Left cardiac atrium (tissue), 4 donors: ENCODE data around the gene APCDD1L. TPM values are rescaled to one million over a fixed set of nuclear protein-coding genes. Genes with fewer than 3 reads are reported as not detected.

ENCODE experiments used
- ATAC-seq, 2 donors: fragments of 200-7000 bp; cut with Tn5 transposase; one replicate each; pipeline ENCODE4 v1.9.1; 2020; ENCODE audit warnings: mild to moderate bottlenecking in 2 of 2, moderate library complexity in 2 of 2
- DNase-seq: peaks from one replicate; pipeline ENCODE4 v3.0.0-alpha.2; 2020
- intact Hi-C, 2 donors: fragments of 100-400 bp; cut with DNase I; formaldehyde crosslinking; loops; one replicate each; pipeline versions ENCODE4 v1.14.1 to v1.15.1; 2022 to 2023
- long read RNA-seq: library from polyadenylated mRNA; unstranded; transcript quantifications from one replicate; pipeline ENCODE4 v2.0.0, GENCODE V29; 2021
- total RNA-seq, 2 donors: library from RNA; stranded (reverse); fragmentation: NEBNext Ultra II Directional; extraction: Animal tissue kit (Norgen Biotek cat#: 25700); gene quantifications; one replicate each; pipeline ENCODE4 v1.2.1, GENCODE V29; 2021
- donor health status: DM: no; HTN: yes; CAD: no.
- donor health status: DM: no; HTN: yes; CAD: no; lungs with severe emphysema.
- donor health status: DM: yes; HTN: yes; CAD: no.
- donor health status: Dilated cardiomyopathy.

The APCDD1L gene
- 1 to 10 TPM in 1 of 2 donors, under 1 TPM in 1; 0.44 to 1.3 TPM for total RNA-seq
- long read RNA-seq, partial matches to known transcripts: 0 of 1 reads
- long read RNA-seq, other reads (novel, unspliced or antisense): 1 of 1 reads

- ATAC-seq: peak in 1 of 2 donors; percentile 52
- intact Hi-C loops: no loop called here
- peak; percentile 39 for DNase-seq
Measured at GRCh38 chr20:58515233-58516212, at the start of gene APCDD1L. Gene APCDD1L, minus strand, starts transcription at chr20:58515399. Its CDS starts 692 bp downstream, at chr20:58514707.

DNA sequence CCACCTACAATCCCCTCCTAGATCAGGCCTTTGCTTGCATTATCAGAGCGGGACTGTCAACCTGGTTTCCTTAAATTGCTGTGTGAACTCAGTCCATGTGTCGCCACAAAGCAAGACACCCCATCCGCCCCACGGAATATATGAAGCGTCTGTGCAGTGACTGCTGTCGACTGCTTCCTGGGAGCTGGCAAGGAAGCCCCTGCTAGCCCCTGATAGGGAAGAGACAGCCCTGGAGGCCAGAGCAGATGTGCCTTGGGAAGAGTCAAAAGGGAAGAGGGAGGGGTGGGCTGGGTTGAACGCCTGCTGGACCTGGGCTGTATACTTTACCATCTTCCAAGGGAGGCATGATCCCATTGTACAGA lies 44.1 kb upstream of the APCDD1L start:
- intact Hi-C loops: no loop called here
- DNase-seq: no peak

DNA sequence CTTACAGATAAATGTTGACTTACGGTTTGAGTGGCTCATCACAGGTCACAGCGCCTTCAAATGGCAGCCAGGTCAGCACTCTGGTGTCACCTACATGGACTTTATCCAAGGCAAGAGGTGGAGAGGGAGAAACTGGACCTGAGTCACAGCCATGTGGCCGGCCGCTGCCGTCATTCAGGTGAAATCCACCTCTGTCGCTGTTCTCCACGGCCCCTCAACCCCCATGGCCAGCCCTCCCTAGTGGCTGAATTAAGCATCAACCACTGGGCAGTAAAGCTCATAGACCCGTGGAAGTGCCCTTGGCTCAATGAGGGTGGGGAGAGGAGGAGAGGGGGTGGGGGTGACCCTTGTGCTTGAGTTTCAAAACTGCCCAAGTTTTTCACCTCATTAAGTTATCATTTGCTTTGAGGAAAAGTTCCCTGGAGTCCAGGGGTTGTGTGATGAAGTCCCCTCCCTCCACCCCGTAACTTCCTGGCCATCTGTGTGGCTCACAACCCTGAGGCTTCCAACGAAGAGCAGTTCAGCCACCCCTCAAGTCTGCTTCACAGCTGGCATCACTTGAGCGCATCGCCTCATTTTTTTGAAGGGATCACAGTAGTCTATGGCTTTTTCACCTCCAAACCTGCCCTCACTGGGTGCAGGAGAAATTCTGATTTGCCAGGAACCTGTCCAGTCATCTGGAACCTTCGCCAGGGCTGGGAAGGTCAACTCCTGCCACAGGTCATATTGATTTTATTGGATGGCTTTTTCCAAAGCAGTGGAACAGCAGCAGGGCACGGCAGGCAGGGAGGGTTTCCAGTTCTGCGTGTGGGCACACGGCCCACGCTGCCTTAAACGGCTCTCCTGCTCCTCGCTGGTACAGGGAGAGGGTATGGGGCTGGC lies 43.5 kb upstream of the APCDD1L start:
- intact Hi-C loops: no loop called here
- ATAC-seq: no peak

More for the DNA sequence above, 44.1 kb upstream of the APCDD1L start:
- no peak for ATAC-seq

DNA sequence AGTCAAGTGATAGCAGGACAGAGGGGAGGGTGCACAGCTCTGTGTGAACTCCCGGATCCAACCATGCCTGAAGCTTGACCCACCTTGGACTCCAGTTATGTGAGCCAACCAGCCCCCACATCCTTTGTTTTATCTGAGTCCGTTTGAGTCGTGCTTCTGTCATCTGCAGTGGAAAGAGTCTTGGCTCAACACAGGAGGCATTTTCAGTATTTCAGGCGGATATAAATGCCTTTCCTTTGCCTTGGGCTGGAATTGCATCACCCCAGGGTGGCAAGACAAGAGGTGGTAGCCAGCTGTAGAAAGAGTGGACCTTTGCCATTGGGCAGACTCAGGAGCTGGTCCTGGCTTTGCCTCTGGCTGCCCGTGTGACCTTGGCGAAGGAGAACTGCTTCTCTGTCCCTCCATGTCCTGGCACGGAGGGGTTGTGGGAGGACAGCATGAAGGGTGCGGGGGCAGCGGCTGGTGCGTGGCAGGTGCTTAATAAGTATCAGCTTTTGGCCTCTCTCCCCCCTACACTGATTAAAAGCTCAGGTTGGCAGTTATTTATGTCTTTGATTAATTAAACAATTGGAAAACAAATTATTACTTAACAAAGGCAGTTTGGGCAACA lies 42.6 kb upstream of the APCDD1L start:
- intact Hi-C loops: no loop called here
- ATAC-seq (no peak), DNase-seq (no peak)

More for the DNA sequence above, 43.5 kb upstream of the APCDD1L start:
- no peak for DNase-seq

GRCh38 chr20:58556961-58557360 lies 41.8 kb upstream of the APCDD1L start:
- DNase-seq (no peak), ATAC-seq (no peak)
- intact Hi-C loops: no loop called here

DNA sequence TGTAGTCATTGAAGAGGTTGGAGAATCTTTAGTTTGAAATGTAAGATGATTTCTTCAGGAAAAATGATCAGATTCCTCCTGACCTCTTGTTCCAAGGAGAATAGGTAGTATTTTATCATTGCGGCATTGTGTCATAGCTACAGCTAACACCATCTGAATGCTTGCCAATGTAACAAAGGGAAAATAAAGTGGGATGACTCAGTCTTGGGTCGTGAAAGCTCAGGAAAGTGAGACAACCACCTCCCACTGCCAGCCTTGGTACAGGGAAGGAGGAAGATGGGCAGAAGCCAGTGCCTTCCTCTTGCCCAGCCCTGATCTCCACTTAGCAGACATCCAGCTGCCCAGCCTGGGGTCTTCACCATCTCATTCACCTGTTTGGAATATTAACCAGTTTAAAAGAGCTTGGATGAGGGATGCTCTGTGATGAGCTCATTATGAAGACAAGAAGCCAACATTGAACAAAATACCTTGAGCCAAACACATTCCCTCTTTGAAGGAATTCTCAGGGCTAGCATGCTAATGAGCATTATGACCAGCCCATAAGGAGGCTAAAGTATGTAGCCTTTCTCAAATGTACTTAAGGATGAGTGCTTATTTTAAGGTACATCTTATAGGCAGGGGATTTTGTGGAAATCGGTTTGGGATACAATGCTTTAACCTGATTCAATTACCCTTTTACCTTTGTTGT lies 40.0 kb upstream of the APCDD1L start:
- DNase-seq (no peak), ATAC-seq (peak in 1 of 2 donors; percentile 21)
- intact Hi-C loops: no loop called here

DNA sequence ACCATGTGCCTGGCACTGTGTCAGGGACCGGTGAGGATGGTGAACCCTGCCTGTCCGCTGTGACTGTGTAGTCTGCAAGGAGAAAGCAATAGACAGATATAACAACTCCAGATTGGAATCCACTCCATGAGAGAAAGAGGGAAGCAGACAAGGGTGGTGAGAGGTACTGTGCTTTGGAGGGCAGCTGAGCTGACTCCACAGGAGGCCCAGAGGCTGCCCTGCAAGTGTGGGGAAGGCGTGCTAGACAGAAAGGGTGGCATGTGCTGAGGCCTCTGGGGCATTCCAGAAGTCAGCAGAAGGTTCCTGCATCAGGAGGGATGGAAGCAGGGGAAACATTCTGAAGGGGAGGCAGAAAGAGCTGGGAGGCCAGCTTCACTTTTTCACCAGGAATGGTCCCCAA lies 39.3 kb upstream of the APCDD1L start:
- ATAC-seq (no peak), DNase-seq (no peak)
- intact Hi-C loops: no loop called here

- ATAC-seq (peak; percentile 33 to 65), DNase-seq (no peak)
- intact Hi-C loops: no loop called here
Measured at GRCh38 chr20:58553841-58554240, 38.6 kb upstream of the APCDD1L start.

DNA sequence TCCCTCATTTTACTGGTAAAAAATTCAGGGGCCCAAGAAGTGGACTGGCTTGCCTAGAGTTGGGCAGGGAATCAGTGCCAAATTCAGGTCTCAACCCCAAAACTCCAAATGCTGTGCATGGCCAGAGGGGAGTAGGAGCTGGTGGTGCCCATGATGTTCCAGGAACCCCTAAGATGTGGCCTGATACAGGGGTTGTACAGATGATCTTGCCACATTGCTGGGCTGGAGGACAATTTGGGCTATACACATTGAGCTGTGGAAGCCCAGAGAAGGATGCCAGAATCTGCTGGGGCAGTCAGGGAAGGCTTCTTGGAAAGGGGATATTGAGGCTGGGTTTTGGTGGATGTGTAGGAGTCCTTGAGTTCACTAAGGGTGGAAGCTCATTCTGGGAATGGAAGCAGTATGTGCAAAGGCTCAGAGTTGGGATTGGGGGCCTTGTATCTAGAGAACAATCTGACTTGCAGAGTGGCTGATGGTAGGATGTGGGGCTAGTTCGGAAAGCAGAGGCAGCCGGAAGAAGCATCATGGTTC lies 38.0 kb upstream of the APCDD1L start:
- intact Hi-C loops: no loop called here

GRCh38 chr20:58552366-58552934 lies 37.3 kb upstream of the APCDD1L start:
- ATAC-seq (no peak), DNase-seq (no peak)
- intact Hi-C loops: no loop called here

More for the DNA sequence above, 38.0 kb upstream of the APCDD1L start:
- ATAC-seq (no peak), DNase-seq (no peak)

DNA sequence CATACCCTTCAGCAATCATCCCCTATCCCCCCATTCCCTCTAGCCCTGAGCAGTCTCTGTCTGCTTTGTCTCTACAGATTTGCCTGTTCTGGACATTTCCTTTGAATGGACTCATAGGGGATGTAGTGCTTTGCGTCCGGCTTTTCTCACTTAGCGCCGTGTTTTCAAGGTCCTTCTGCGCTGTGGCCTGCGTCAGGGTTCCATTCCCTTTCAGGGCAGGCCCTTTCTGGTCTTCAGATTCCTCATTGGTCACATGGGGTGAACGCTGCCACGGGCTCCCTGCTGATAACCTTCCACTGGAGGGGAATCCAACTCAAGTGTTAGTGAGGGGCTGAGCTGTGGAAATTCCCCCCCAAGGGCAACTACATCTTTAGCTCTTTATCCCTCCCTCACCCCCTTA lies 36.4 kb upstream of the APCDD1L start:
- no peak for ATAC-seq
- DNase-seq: no peak
- intact Hi-C loops: no loop called here

DNA sequence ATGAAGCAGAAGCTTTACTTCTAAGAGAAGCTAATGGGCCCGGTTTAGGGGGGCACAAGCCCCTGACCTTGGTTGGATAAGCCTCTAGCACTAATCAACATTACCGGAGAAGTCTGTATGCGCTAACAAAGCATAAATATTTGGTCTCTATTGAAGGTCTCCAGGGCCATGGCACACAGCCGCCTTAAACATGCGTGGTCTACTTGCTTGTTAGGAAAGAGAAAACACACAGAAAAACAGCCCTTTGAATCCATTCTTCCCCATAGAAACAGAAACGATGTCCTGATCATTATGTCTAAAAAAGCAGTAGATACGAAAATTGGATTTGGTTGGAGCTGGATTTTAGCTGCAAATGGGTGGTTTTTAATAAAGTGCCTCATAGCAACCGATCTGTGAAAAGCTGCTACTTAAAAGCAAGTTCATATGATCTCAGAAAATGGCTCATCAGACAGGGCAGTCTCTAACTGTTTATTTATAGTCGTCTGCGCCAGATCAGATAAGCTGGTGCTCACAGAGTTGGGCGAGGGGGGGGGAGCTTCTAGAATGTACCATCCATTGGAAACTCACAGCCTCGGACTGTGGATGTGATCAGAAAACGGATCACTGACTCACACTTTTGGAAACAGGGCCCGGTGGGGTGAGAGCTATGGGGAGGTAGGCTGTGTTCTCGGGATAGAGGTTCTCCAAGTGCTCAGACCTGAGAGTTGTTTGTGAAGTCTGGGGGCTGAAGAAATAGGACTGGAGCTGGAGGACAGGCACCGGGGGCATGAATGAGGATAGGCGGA lies 35.3 kb upstream of the APCDD1L start:
- DNase-seq: no peak
- intact Hi-C loops: no loop called here
- ATAC-seq: no peak

- intact Hi-C loops: no loop called here
- no peak for DNase-seq
- no peak for ATAC-seq
Measured at GRCh38 chr20:58549231-58550209, 34.3 kb upstream of the APCDD1L start.

DNA sequence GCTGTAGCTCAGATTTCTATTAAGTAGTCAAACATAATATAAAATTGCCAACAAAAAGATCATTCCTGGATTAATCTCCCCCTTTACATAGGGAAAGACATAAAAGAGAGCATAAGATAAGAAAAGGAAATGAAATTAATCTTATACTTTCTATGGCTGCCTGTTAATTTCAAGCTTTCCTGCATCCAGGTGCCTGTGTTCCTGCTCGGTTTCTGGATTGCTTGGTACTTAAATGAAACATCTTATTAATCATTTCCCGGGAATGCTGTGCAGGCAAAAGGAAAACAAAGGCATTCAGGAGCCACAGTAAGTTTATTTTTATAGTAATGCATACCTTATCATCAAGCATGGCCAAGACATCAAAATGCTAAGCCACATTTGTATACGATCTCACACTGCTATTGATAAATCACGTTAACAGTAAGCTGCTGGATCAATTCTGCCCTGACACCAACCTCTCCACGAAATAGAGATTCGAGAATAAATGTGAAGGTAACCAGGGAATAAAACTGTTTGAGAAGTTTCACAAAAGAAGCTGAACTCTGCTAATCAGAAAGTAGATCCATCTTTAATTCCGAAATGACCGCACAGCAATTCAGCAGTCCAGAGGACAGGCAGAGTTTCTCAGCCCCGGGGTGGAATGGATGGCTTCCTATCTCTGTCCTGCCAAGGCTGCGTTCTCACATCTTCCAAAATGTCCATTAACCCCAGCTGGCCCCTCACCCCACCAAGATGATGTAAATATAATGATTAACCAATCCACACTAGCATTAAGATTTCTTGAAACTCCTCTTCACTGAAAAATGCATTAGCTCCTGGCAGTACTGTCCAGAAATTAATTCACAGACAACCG lies 32.6 kb upstream of the APCDD1L start:
- intact Hi-C loops: no loop called here
- ATAC-seq: no peak
- DNase-seq: no peak
